ENCODE results near the gene C6orf136. TPM values are rescaled to one million over a fixed set of nuclear protein-coding genes. Genes with fewer than 3 reads are reported as not detected.
A peak's percentile ranks its signal among the peaks of the same experiment; 100 is the strongest.

C6orf136 gene
- total and polyA plus RNA-seq, 9 of the 15 experiments (the other 6 are each of a cell fraction or from before 2014, with no cell fraction given): 14.1 to 63.1 (median 18.4) TPM

DNA sequence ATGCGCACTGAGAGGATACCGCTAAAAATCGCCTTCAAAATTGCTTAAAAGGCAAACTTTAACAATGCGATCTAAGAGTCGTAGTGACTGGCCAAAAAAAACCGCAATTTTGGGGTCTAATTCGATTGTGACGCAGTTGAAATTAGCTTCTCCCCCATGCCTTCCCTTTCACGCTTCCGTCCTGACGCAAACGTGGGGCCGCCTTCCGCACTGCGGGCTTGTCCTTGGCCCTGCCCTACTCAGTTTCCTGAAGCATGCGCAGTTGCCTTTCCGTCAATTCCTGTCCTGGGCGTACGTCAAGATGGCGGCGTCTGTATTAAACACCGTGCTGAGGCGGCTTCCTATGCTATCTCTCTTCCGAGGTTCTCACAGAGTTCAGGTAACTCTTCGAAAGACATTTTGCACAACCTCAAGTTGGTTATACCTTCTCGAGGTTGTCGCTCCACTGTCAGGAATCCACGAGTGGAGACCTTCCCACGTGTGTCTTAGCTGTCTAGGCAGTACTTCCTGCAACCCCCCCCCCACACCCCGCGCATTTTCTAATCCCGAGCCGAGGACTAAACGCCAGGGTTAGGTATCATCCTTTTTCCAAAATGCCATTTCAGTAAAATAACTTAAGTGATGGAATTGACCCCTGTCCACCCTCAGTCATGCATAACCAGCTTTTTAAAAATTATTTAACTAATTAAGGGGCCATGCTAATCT is 29.2 kb upstream of the C6orf136 start, which contains the start of gene MRPS18B (continued):
- TF ChIP-seq MIER1 (IDR thresholded peaks at IDR 0.05; ENCODE audit: low read depth): no peak
- TF ChIP-seq, protein P1, sequence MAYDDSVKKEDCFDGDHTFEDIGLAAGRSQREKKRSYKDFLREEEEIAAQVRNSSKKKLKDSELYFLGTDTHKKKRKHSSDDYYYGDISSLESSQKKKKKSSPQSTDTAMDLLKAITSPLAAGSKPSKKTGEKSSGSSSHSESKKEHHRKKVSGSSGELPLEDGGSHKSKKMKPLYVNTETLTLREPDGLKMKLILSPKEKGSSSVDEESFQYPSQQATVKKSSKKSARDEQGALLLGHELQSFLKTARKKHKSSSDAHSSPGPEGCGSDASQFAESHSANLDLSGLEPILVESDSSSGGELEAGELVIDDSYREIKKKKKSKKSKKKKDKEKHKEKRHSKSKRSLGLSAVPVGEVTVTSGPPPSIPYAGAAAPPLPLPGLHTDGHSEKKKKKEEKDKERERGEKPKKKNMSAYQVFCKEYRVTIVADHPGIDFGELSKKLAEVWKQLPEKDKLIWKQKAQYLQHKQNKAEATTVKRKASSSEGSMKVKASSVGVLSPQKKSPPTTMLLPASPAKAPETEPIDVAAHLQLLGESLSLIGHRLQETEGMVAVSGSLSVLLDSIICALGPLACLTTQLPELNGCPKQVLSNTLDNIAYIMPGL (CRISPR knock-in tag; IDR thresholded peaks at IDR 0.05): peak; percentile 45; the same call in 1 of the 2 replicates
- TF ChIP-seq DNMT1 (IDR thresholded peaks at IDR 0.05): no peak
- TF ChIP-seq, protein P2, sequence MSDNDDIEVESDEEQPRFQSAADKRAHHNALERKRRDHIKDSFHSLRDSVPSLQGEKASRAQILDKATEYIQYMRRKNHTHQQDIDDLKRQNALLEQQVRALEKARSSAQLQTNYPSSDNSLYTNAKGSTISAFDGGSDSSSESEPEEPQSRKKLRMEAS (CRISPR knock-in tag; IDR thresholded peaks at IDR 0.05): peak; percentile 96
- TF ChIP-seq, protein P3, sequence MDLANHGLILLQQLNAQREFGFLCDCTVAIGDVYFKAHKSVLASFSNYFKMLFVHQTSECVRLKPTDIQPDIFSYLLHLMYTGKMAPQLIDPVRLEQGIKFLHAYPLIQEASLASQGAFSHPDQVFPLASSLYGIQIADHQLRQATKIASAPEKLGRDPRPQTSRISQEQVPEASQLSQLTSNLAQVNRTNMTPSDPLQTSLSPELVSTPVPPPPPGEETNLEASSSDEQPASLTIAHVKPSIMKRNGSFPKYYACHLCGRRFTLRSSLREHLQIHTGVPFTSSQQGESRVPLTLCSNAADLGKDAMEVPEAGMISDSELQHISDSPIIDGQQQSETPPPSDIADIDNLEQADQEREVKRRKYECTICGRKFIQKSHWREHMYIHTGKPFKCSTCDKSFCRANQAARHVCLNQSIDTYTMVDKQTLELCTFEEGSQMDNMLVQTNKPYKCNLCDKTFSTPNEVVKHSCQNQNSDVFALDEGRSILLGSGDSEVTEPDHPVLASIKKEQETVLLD (IDR thresholded peaks at IDR 0.05): peak; percentile 99
- peak; percentile 2; the same call in 1 of the 2 replicates for TF ChIP-seq ZNF263 (CRISPR knock-in tag; IDR thresholded peaks at IDR 0.05; ENCODE audit: borderline replicate concordance)
- TF ChIP-seq, protein P4, sequence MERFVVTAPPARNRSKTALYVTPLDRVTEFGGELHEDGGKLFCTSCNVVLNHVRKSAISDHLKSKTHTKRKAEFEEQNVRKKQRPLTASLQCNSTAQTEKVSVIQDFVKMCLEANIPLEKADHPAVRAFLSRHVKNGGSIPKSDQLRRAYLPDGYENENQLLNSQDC (CRISPR knock-in tag; IDR thresholded peaks at IDR 0.05): peak; percentile 63; the same call in 1 of the 2 replicates
- TF ChIP-seq PTTG1 (tag; IDR thresholded peaks at IDR 0.05; ENCODE audit: low read depth): no peak
- TF ChIP-seq, protein P5, sequence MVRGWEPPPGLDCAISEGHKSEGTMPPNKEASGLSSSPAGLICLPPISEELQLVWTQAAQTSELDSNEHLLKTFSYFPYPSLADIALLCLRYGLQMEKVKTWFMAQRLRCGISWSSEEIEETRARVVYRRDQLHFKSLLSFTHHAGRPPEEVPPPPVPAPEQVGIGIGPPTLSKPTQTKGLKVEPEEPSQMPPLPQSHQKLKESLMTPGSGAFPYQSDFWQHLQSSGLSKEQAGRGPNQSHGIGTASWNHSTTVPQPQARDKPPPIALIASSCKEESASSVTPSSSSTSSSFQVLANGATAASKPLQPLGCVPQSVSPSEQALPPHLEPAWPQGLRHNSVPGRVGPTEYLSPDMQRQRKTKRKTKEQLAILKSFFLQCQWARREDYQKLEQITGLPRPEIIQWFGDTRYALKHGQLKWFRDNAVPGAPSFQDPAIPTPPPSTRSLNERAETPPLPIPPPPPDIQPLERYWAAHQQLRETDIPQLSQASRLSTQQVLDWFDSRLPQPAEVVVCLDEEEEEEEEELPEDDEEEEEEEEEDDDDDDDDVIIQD (CRISPR knock-in tag; IDR thresholded peaks at IDR 0.05): 0 out of 2 replicates have a peak, but pooled peaks have one; percentile 15
- TF ChIP-seq, protein P6, sequence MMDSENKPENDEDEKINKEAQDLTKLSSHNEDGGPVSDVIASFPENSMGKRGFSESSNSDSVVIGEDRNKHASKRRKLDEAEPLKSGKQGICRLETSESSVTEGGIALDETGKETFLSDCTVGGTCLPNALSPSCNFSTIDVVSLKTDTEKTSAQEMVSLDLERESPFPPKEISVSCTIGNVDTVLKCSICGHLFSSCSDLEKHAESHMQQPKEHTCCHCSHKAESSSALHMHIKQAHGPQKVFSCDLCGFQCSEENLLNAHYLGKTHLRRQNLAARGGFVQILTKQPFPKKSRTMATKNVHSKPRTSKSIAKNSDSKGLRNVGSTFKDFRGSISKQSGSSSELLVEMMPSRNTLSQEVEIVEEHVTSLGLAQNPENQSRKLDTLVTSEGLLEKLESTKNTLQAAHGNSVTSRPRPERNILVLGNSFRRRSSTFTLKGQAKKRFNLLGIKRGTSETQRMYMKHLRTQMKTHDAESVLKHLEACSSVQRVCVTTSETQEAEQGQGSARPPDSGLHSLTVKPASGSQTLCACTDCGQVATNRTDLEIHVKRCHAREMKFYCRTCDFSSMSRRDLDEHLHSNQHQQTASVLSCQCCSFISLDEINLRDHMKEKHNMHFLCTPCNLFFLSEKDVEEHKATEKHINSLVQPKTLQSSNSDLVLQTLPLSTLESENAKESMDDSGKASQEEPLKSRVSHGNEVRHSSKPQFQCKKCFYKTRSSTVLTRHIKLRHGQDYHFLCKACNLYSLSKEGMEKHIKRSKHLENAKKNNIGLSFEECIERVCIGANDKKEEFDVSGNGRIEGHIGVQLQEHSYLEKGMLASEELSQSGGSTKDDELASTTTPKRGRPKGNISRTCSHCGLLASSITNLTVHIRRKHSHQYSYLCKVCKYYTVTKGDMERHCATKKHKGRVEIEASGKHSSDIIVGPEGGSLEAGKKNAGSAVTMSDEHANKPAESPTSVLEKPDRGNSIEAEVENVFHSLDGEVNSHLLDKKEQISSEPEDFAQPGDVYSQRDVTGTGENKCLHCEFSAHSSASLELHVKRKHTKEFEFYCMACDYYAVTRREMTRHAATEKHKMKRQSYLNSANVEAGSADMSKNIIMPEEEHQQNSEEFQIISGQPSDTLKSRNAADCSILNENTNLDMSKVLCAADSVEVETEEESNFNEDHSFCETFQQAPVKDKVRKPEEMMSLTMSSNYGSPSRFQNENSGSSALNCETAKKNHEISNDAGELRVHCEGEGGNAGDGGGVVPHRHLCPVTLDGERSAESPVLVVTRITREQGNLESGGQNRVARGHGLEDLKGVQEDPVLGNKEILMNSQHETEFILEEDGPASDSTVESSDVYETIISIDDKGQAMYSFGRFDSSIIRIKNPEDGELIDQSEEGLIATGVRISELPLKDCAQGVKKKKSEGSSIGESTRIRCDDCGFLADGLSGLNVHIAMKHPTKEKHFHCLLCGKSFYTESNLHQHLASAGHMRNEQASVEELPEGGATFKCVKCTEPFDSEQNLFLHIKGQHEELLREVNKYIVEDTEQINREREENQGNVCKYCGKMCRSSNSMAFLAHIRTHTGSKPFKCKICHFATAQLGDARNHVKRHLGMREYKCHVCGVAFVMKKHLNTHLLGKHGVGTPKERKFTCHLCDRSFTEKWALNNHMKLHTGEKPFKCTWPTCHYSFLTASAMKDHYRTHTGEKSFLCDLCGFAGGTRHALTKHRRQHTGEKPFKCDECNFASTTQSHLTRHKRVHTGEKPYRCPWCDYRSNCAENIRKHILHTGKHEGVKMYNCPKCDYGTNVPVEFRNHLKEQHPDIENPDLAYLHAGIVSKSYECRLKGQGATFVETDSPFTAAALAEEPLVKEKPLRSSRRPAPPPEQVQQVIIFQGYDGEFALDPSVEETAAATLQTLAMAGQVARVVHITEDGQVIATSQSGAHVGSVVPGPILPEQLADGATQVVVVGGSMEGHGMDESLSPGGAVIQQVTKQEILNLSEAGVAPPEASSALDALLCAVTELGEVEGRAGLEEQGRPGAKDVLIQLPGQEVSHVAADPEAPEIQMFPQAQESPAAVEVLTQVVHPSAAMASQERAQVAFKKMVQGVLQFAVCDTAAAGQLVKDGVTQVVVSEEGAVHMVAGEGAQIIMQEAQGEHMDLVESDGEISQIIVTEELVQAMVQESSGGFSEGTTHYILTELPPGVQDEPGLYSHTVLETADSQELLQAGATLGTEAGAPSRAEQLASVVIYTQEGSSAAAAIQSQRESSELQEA (IDR thresholded peaks at IDR 0.05; ENCODE audit: low read depth): peak; percentile 87

Measured in K562 (cell line).